Loucy (cell line): ENCODE results near the gene CDX1.

ENCODE experiments used
- H2AFZ ChIP-seq: fragments of 200-600 bp; sonication (generic); 2 replicates; pipeline ENCODE4 v1.6.0; 2016; ENCODE audit warnings: antibody characterized with exemption, mild to moderate bottlenecking, low read length, moderate library complexity
- H3F3A ChIP-seq: fragments of 200-600 bp; 2 replicates; pipeline ENCODE4 v1.6.0; 2016; ENCODE audit warnings: antibody characterized with exemption, low read depth, mild to moderate bottlenecking
- H3K27me3 ChIP-seq: fragments of 200-600 bp; sonication (generic); 2 replicates; pipeline ENCODE4 v1.6.1; 2014; ENCODE audit warnings: low read length, mild to moderate bottlenecking; ENCODE audit not compliant: insufficient read depth, poor library complexity, severe bottlenecking
- H3K36me3 ChIP-seq: fragments of 200-600 bp; sonication (generic); 2 replicates; pipeline ENCODE4 v1.6.1; 2016; ENCODE audit warnings: low read length; ENCODE audit not compliant: insufficient read depth
- H3K4me1 ChIP-seq: fragments of 200-600 bp; sonication (generic); 2 replicates; pipeline ENCODE4 v1.5.1; 2014; ENCODE audit warnings: low read length, mild to moderate bottlenecking; ENCODE audit not compliant: insufficient read depth, poor library complexity, severe bottlenecking
- H3K4me2 ChIP-seq: fragments of 200-600 bp; sonication (generic); 2 replicates; pipeline ENCODE4 v1.6.0; 2014; ENCODE audit warnings: antibody characterized with exemption, low read length, low read depth, mild to moderate bottlenecking; ENCODE audit not compliant: poor library complexity, severe bottlenecking
- H3K4me3 ChIP-seq: fragments of 200-600 bp; sonication (generic); 2 replicates; pipeline ENCODE4 v1.5.1; 2014; ENCODE audit warnings: low read length, mild to moderate bottlenecking, mixed read lengths; ENCODE audit not compliant: poor library complexity, severe bottlenecking
- H3K79me2 ChIP-seq: fragments of 200-600 bp; sonication (generic); 2 replicates; pipeline ENCODE4 v1.6.1; 2014; ENCODE audit warnings: low read length; ENCODE audit not compliant: insufficient read depth
- H3K9ac ChIP-seq: fragments of 200-600 bp; sonication (generic); 2 replicates; pipeline ENCODE4 v1.6.0; 2014; ENCODE audit warnings: mild to moderate bottlenecking, low read depth, low read length, moderate library complexity; ENCODE audit not compliant: poor library complexity, severe bottlenecking
- H3K9me2 ChIP-seq: fragments of 200-600 bp; sonication (generic); replicated peaks from 2 replicates; pipeline ENCODE4 v1.6.1; 2016; ENCODE audit warnings: low read depth, low read length, mixed read lengths
- H3K9me3 ChIP-seq: fragments of 200-600 bp; sonication (generic); 2 replicates; pipeline ENCODE4 v1.6.1; 2014; ENCODE audit warnings: mild to moderate bottlenecking, antibody characterized with exemption, low read length, low read depth; ENCODE audit not compliant: insufficient read depth
- H4K20me1 ChIP-seq: fragments of 200-600 bp; sonication (generic); 2 replicates; pipeline ENCODE4 v1.6.0; 2014; ENCODE audit warnings: antibody characterized with exemption, low read length, mild to moderate bottlenecking; ENCODE audit not compliant: insufficient read depth, poor library complexity, severe bottlenecking
- CTCF ChIP-seq: fragments of 200-600 bp; sonication (generic); conservative IDR thresholded peaks from 2 replicates; pipeline ENCODE4 v1.5.1; 2014; ENCODE audit warnings: mild to moderate bottlenecking, antibody characterized with exemption, low read length
- EZH2phosphoT487 ChIP-seq: fragments of 200-600 bp; IDR thresholded peaks from 2 replicates; pipeline ENCODE4 v1.6.1; 2018; ENCODE audit warnings: antibody characterized with exemption, mild to moderate bottlenecking, moderate library complexity, borderline replicate concordance

CDX1 gene

GRCh38 chr5:150123542-150123941, 43.0 kb upstream of the CDX1 start:
- Histone ChIP-seq H3K9me2 (no peaks in the 10 kb centered on the region), H2AFZ (no peak overlapping the region), H3K9me3 (no peaks in the 10 kb centered on the region), H3K4me2 (no peak overlapping the region), H3K4me3 (no peak overlapping the region), H3K79me2 (no peaks in the 10 kb centered on the region), H3K4me1 (no peaks in the 10 kb centered on the region), H3K9ac (no peak overlapping the region), H3K36me3 (no peaks in the 10 kb centered on the region), H4K20me1 (no peaks in the 10 kb centered on the region), H3F3A (no peaks in the 10 kb centered on the region), H3K27me3 (no peaks in the 10 kb centered on the region)
- no peak for TF ChIP-seq CTCF

- no peak overlapping the region for H3K4me3 ChIP-seq
- H3K9me2 ChIP-seq, result no peaks in the 10 kb centered on the region
- no peaks in the 10 kb centered on the region for H3K4me1 ChIP-seq
- H3K4me2 ChIP-seq, result no peak overlapping the region
- TF ChIP-seq CTCF (no peak), EZH2phosphoT487 (no peak)
- H3F3A ChIP-seq, result no peaks in the 10 kb centered on the region
- no peaks in the 10 kb centered on the region for H3K36me3 ChIP-seq
- no peak overlapping the region for H2AFZ ChIP-seq
- no peaks in the 10 kb centered on the region for H3K9me3 ChIP-seq
- H3K27me3 ChIP-seq, result no peaks in the 10 kb centered on the region
- no peak overlapping the region for H3K9ac ChIP-seq
- H4K20me1 ChIP-seq, result no peaks in the 10 kb centered on the region
- H3K79me2 ChIP-seq, result no peaks in the 10 kb centered on the region
Observed at GRCh38 chr5:150124111-150124557, 42.4 kb upstream of the CDX1 start.

- no peak overlapping the region for H3K9ac ChIP-seq
- TF ChIP-seq CTCF, result no peak
- TF ChIP-seq EZH2phosphoT487, result no peak
Observed at GRCh38 chr5:150124596-150124995, 42.0 kb upstream of the CDX1 start.

More at GRCh38 chr5:150124596-150124995, 42.0 kb upstream of the CDX1 start:
- H3K79me2 ChIP-seq, result no peaks in the 10 kb centered on the region
- H3K9me3 ChIP-seq, result no peaks in the 10 kb centered on the region
- no peaks in the 10 kb centered on the region for H4K20me1 ChIP-seq
- no peak overlapping the region for H2AFZ ChIP-seq
- no peaks in the 10 kb centered on the region for H3K4me1 ChIP-seq
- no peaks in the 10 kb centered on the region for H3K9me2 ChIP-seq
- H3K36me3 ChIP-seq, result no peaks in the 10 kb centered on the region
- no peak overlapping the region for H3K4me3 ChIP-seq
- no peak overlapping the region for H3K4me2 ChIP-seq
- H3F3A ChIP-seq, result no peaks in the 10 kb centered on the region
- H3K27me3 ChIP-seq, result no peaks in the 10 kb centered on the region
